GM21447 (cell line): ENCODE measurements around the gene CARD9.
"Not testable (repeated sequence)": the region's sequence is repeated elsewhere in the genome, so short reads cannot be mapped to it uniquely, and the experiment has no call there.

Source experiments
- ATAC-seq: cut with Tn5 transposase; IDR thresholded peaks from one replicate; pipeline ENCODE4 v1.9.1; 2021; ENCODE audit not compliant: unreplicated experiment

The CARD9 gene

DNA sequence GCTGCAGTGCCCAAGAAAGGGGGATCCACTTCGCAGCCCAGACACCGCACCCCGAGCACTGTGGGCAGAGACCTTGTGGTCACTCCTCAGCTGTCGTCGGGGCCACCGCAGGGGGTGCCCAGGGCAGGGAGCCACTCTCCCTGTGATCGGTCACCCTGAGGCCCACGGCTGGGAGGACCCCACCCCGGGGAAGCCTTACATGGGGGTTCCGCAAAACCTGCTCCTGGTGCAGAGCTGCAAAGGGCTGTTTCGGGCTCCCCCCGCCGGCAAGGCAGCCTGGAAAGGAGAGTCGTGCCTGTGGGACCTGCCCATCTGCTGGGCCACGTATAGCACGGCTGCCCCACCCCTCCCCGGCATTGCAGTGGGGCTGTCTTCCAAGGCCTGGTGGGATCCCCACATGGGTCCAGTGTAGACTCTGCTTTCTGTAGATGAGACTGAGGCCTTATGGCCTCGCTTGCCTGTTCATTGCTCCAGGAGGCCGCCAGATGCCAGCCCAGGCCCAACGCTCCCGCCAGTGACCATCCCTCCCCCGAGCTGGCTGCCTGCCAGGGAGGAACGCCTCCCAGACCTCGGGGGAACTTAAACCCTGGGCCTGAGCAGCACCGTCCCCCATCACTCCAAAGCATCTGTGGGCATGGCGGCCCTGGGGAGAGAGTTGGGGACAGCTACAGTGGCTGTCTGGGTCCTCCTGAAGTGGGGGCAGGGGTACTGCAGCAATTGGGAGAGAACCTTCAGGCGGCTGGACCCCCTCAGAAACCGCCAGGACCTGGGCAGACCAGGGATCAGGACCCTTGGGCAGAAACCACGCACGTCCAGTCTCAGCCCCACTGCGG, 8.3 kb downstream of the CARD9 start:
- no peak for ATAC-seq

- ATAC-seq, result no peak
These were observed 9.3 kb downstream of the CARD9 start for GRCh38 chr9:136363949-136364748.

DNA sequence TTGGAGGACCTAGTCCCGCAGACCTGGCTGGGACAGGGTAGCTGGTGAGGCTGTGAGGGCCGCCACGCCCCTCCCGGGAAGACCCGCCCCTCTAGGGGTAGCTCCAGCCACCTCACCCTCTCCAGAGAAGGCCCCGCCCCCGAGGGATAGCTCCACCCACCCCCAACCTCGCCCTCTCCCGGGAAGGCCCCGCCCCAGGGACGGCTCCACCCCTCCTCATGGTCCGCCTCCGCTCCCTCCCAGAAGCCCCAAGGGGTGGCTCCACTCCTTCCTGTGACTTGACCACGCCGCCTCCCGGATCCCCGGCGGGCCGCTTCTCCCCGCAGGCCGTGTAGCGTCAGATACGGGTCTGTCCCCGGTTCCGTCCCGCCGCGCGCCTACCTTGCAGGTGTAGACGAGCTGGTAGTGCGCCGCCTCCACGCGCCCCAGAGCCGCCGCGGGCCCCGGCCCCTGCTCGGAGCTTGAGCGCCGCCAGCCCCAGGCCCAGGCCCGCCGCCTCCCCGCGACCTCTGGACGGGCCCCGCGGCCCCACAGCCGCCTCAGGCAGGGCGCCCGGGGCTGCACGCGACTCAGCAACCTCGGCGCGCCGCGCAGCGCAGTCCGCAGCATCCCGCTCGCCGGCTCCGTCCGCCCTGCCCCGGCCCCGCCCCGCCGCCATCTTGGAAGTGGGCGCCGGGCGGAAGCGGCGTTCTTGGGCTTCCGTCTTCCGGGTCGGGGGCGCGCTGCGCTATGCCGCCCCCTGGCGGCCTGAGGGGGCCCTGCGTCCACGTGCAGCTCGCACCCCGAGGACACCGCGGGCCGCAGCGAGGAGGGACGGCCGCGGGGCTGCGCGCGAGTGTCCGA, 10.1 kb downstream of the CARD9 start, which contains the start of gene DNLZ:
DNLZ (minus strand) TSS at position 639 of the 843 bp plus-strand sequence; CDS start at position 609, 30 bp downstream.
- ATAC-seq, result peak; percentile 86

DNA sequence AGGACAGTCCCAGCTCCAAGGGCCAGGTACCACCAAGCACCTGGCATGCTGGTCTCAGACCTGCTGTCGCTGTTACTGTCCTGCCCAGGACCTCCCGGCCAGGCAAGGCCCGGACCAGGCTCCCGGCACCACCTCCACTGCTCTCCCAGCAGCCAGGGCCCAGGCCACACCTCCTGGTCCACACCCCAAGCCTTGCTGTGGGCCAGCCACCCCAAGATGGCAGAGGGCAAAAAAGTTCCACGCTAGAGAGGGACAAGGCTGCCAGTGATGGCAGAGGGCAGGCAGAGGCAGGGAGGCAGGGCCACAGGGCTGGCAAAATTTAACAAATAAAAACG, 11.1 kb downstream of the CARD9 start:
- ATAC-seq, result no peak

DNA sequence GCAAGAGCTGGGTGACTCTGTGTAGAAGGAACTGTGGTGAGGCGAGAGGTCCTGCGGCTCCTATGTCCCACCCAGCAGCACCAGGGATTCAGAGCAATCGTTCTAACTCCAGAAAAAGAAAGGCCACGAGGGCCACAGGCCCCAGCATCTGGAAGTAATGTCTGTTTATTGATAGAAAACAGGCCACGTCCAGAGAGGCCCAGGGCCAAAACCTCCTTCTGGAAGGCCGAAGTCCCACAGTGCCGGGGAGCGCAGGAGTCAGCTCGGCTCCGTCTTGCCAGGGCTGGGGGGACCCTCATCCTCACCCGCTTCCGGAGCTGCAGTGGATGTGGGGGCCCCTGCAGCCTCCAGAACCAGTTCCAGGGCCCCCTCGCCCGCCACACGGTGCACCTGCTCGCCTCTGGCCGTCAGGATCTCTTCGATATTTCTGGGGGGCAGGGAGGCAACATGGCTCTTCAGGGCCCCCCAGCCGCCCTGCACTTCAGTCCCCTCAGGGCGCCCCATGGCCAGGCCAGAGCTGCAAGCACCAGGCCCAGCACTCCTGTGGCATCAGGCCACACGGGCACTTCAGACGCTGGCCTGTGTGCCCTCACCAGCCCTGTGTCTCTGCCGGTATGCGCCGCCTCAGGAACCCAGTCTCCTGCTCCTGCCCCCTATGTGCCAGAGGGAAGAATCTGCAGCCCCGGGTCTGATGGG, 11.6 kb downstream of the CARD9 start:
- no peak for ATAC-seq

DNA sequence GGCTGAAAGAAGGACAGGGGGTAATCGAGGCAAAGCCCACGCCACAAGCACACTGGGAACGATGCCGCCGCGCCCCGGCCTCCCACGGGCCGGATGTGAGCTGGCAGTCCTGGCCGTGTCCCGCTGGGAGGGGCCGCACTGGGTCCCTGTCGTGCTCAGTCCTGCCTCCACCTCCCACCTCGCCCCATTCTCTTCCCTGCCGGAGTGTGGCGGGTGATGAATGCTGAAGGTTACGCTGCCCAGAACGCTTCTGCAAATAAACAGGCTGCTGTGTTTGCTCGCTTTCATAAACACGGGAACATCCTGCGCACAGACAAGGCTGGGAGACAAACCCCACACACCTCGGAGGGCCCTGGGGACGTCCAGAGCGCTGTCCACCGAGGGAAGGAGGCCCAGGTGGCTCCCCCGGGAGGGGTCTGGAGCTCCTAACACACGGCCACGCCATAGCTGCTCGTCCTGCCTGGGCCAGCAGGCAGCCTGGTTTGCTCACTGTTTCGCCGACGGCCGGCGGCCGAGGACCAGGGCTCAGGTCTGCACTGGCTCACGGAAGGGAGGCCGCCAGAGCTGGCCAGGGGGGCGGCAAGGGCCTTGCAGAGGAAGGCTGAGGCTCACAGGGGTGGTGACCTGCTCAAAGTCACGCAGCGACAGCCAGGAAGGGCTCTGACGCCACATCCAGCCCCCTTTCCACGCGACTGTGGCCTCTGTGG, 12.3 kb downstream of the CARD9 start:
- ATAC-seq, result no peak

GRCh38 chr9:136359774-136360718, 13.4 kb downstream of the CARD9 start:
- ATAC-seq, result no peak

DNA sequence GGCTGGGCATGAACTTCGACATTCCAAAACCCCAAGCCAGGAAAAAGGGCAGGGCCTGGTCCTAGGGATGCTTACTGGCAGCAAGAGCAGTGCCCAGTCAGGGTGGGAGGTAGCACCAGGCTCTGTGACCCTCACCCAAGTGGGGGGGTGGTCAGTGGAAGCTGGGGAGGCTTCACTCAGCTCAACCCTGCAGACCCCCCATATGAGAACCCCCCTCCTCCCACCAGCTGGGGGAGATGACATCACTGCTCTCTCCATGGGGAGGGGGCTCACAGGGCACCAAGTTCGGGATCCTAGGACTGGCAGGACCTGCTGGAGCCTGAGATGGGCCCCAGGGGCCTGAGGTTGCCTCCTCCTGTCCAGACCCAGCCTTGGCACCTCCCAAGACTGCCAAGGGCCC, 14.6 kb downstream of the CARD9 start:
- ATAC-seq, result no peak

DNA sequence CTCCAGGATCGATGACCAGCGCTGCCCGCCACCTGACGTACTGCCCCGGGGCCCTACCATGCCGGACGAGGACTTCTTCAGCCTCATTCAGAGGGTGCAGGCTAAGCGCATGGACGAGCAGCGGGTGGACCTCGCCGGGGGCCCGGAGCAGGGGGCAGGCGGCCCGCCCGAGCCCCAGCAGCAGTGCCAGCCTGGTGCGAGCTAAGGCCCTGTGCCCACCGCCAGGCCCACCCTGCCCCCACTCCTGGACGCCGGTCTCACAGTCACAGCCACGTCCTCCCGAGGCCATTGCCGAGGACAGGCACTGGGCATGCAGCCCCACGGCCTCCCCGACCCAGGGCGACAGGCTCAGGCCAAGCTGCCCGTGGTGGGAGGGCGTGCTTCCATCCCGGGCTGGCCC, 15.5 kb downstream of the CARD9 start:
- ATAC-seq, result no peak

DNA sequence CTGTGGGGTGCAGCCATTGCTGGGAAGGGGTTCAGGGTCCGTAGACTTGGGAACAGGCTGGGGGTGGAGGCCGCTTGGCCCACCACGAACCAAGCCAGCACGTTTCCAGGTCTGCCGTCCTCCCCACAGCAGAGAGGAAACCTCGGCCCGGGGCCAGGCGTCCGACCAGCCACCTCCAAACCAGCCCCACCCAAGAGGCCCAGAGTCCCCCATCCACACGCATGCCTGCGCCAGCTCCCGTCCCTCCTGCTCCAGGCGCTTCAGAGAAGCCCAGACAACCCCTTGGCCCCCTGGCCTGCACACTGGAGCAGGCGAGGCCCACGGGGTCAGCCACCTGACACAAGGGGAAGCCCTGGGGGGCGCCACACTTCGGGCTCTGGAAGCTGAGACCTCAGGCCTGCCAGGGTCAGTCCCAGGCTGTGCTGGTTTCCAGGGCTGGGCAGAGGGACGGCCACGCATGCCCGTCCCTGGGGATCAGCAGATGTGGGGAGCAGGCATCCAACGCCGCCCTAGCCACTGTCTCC, 16.2 kb downstream of the CARD9 start:
- no peak for ATAC-seq

DNA sequence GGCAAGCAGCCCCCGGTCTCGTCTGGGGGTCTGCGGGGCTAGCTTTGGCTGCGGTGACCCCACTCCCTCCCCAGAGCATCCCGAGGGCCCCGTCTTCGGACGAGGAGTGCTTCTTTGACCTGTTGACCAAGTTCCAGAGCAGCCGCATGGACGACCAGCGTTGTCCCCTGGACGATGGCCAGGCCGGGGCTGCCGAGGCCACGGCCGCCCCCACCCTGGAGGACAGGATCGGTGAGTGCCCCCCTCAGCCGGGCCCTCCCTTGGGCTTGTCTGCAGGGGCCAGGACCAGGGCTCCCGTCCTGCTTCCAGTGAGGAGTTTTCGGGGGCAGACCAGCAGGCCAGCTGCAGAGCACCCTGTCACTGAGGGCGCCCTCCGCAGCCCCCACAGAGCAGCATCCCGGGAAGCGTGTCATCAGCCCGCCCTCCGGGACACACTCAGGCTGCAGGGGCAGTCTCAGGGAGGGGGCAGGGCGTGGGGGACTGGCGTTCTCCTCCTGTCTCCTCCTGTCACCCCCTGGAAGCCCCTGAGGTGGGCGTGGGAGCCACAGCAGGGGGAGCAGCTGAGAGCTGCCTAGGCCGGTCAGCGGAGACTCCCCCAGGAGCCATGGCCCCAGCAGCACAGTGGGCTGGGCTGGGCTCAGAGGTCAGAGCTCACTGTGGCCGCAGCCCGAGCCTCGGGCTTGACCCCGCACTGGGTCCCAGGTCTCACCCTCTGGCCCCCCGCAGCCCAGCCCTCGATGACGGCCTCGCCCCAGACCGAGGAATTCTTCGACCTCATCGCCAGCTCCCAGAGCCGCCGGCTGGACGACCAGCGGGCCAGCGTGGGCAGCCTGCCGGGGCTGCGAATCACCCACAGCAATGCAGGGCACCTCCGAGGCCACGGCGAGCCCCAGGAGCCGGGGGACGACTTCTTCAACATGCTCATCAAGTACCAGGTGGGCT, 17.6 kb downstream of the CARD9 start:
- no peak for ATAC-seq

DNA sequence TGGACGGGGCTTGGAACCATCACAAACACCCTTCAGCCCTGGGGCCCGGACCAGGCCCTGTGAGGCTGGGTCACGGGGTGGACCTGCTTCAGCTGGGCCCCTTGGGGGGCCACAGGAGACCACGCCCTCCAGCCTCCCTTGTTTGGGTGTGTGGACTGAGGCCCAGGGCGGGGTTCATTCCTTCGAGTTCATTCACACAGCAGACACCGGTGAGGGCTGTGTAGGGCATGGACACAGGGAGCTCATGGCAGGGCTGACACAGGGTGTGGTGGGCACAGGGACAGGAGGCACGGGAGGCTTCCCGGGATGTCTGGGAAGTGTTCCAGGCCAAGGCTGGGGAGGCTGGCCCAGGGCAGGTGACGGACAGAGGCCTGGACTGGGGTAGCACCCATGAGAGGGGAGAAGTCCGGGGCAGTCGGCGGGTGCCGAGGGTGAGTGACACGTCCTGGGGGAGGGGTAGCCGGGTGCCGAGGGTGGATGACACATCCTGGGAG, 18.8 kb downstream of the CARD9 start:
- ATAC-seq, result no peak

- no peak for ATAC-seq
These were observed 19.5 kb downstream of the CARD9 start for GRCh38 chr9:136353757-136354488.

- ATAC-seq, result no peak
These were observed 20.4 kb downstream of the CARD9 start for GRCh38 chr9:136353088-136353487.

DNA sequence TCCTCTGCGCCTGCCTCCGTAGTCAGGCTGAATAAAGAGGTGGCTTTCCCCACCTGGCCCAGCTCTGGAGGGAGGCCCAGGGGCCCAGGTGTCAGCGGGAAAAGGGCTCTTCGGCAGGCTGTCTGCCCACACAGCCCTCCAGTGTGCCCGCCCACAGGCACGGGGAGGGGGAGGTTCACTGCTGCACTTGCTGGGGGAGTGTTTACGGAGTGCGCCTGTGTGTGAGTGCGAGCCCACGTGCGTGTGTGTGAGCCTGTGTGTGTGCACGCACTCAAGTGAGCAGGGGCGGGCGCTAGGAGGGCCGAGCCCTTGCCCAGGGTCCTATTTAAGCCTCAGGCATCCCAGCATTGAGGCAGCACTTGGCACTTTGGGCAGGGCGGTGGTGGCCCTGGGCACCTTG, 20.8 kb downstream of the CARD9 start:
- no peak for ATAC-seq

GRCh38 chr9:136351868-136352267, 21.6 kb downstream of the CARD9 start:
- not testable (repeated sequence) for ATAC-seq
